ENCODE measurements around the gene MALRD1.

DNA sequence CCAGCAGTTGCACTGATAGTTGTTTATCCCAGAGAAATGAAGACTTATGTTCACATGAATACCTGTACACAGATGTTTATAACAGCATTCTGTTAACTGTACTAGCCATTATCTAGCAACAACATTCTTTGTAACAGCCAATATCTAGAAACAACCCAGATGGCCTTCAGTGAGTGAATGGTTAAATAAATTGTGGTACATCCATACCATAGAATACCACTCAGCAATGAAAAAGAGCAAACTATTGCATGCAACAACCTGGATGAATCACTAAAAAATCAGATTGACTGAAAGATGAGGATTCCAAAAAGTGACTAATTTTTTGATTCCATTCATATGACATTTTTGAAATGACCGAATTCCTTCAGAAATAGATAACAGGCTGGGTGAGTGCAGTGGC, 360.3 kb downstream of the MALRD1 start:
- no peak for TF ChIP-seq POLR2A (IDR thresholded peaks at IDR 0.05)
- TF ChIP-seq, protein P1, sequence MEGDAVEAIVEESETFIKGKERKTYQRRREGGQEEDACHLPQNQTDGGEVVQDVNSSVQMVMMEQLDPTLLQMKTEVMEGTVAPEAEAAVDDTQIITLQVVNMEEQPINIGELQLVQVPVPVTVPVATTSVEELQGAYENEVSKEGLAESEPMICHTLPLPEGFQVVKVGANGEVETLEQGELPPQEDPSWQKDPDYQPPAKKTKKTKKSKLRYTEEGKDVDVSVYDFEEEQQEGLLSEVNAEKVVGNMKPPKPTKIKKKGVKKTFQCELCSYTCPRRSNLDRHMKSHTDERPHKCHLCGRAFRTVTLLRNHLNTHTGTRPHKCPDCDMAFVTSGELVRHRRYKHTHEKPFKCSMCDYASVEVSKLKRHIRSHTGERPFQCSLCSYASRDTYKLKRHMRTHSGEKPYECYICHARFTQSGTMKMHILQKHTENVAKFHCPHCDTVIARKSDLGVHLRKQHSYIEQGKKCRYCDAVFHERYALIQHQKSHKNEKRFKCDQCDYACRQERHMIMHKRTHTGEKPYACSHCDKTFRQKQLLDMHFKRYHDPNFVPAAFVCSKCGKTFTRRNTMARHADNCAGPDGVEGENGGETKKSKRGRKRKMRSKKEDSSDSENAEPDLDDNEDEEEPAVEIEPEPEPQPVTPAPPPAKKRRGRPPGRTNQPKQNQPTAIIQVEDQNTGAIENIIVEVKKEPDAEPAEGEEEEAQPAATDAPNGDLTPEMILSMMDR (IDR thresholded peaks at IDR 0.05), result no peak

Data from thyroid gland (tissue), 4 donors.